IMR-90 (cell line): ENCODE results near the gene ASAP2.

Source experiments
- BHLHE40 ChIP-seq: fragments of 150-350 bp; IDR thresholded peaks from 2 replicates; pipeline ENCODE4 v1.6.1; 2016; ENCODE audit warnings: mild to moderate bottlenecking, low read depth, low read length
- MAFK ChIP-seq: IDR thresholded peaks from 2 replicates; pipeline ENCODE4 v1.6.1; 2012; ENCODE audit warnings: low read depth, low read length, improper control_type of control experiment
- MAZ ChIP-seq: IDR thresholded peaks from 2 replicates; pipeline ENCODE4 v1.6.1; 2012; ENCODE audit warnings: low read depth, mild to moderate bottlenecking, low read length, improper control_type of control experiment, moderate library complexity, borderline replicate concordance
- SMC3 ChIP-seq: fragments of 150-350 bp; IDR thresholded peaks from 2 replicates; pipeline ENCODE4 v1.6.1; 2016; ENCODE audit warnings: low read depth, mild to moderate bottlenecking, antibody characterized with exemption, low read length, moderate library complexity
- USF2 ChIP-seq: fragments of 150-350 bp; IDR thresholded peaks from 2 replicates; pipeline ENCODE4 v1.6.1; 2017; ENCODE audit warnings: mild to moderate bottlenecking, antibody characterized with exemption, low read length, low read depth
- TF ChIP-seq, protein P1 (sequence below): conservative IDR thresholded peaks from 2 replicates; pipeline ENCODE4 v1.5.1; 2012; ENCODE audit warnings: mild to moderate bottlenecking, low read depth, low read length, improper control_type of control experiment

- TF ChIP-seq, protein P1, sequence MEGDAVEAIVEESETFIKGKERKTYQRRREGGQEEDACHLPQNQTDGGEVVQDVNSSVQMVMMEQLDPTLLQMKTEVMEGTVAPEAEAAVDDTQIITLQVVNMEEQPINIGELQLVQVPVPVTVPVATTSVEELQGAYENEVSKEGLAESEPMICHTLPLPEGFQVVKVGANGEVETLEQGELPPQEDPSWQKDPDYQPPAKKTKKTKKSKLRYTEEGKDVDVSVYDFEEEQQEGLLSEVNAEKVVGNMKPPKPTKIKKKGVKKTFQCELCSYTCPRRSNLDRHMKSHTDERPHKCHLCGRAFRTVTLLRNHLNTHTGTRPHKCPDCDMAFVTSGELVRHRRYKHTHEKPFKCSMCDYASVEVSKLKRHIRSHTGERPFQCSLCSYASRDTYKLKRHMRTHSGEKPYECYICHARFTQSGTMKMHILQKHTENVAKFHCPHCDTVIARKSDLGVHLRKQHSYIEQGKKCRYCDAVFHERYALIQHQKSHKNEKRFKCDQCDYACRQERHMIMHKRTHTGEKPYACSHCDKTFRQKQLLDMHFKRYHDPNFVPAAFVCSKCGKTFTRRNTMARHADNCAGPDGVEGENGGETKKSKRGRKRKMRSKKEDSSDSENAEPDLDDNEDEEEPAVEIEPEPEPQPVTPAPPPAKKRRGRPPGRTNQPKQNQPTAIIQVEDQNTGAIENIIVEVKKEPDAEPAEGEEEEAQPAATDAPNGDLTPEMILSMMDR = no peak
- TF ChIP-seq BHLHE40 = no peak
- no peak; the same call in 1 of the 2 replicates for TF ChIP-seq SMC3
- peak; percentile 38; the same call in 1 of the 2 replicates for TF ChIP-seq MAFK
- no peak for TF ChIP-seq USF2
- no peak for TF ChIP-seq MAZ
Observed at GRCh38 chr2:9228088-9228751, 21.6 kb downstream of the ASAP2 start.
